MM.1S (cell line): ENCODE data around the gene FAM118B.

Source experiments
- DNase-seq: peaks from one replicate; pipeline ENCODE4 v3.0.0-alpha.2; 2015
- H2AFZ ChIP-seq: fragments of 300-600 bp; sonication (generic); 2 replicates; pipeline ENCODE4 v1.6.0; 2016; ENCODE audit warnings: antibody characterized with exemption, low read length
- H3F3A ChIP-seq: fragments of 300-600 bp; sonication (generic); 2 replicates; pipeline ENCODE4 v1.6.1; 2016; ENCODE audit warnings: mild to moderate bottlenecking, antibody characterized with exemption, low read length, moderate library complexity, mixed read lengths; ENCODE audit not compliant: insufficient read depth
- H3K27ac ChIP-seq: fragments of 300-600 bp; sonication (generic); 2 replicates; pipeline ENCODE4 v1.5.1; 2016; ENCODE audit warnings: mild to moderate bottlenecking, low read length
- H3K27me3 ChIP-seq: fragments of 300-600 bp; sonication (generic); replicated peaks from 2 replicates; pipeline ENCODE4 v1.6.0; 2016; ENCODE audit warnings: low read length; ENCODE audit not compliant: insufficient read depth
- H3K36me3 ChIP-seq: fragments of 300-600 bp; sonication (generic); replicated peaks from 2 replicates; pipeline ENCODE4 v1.6.1; 2016; ENCODE audit warnings: mild to moderate bottlenecking, low read length, mixed read lengths; ENCODE audit not compliant: insufficient read depth
- H3K4me1 ChIP-seq: fragments of 300-600 bp; sonication (generic); 2 replicates; pipeline ENCODE4 v1.6.1; 2016; ENCODE audit warnings: low read length, mixed read lengths
- H3K4me2 ChIP-seq: fragments of 300-600 bp; sonication (generic); 2 replicates; pipeline ENCODE4 v1.6.0; 2016; ENCODE audit warnings: low read depth, low read length
- H3K4me3 ChIP-seq: fragments of 300-600 bp; sonication (generic); 2 replicates; pipeline ENCODE4 v1.5.1; 2016; ENCODE audit warnings: low read length, mixed read lengths
- H3K79me2 ChIP-seq: fragments of 300-600 bp; sonication (generic); 2 replicates; pipeline ENCODE4 v1.6.1; 2016; ENCODE audit warnings: mixed run types, low read length, mixed read lengths
- H3K9ac ChIP-seq: fragments of 300-600 bp; sonication (generic); 2 replicates; pipeline ENCODE4 v1.6.1; 2016; ENCODE audit warnings: low read length, mixed read lengths
- H3K9me2 ChIP-seq: fragments of 300-600 bp; sonication (generic); replicated peaks from 2 replicates; pipeline ENCODE4 v1.6.1; 2016; ENCODE audit warnings: mild to moderate bottlenecking, low read length, mixed read lengths; ENCODE audit not compliant: insufficient read depth
- H3K9me3 ChIP-seq: fragments of 300-600 bp; sonication (generic); replicated peaks from 2 replicates; pipeline ENCODE4 v1.6.1; 2016; ENCODE audit warnings: mild to moderate bottlenecking, low read length, mixed read lengths; ENCODE audit not compliant: insufficient read depth
- H4K20me1 ChIP-seq: fragments of 300-600 bp; sonication (generic); 2 replicates; pipeline ENCODE4 v1.6.1; 2016; ENCODE audit warnings: mild to moderate bottlenecking, low read length, moderate library complexity, mixed read lengths; ENCODE audit not compliant: insufficient read depth
- CTCF ChIP-seq: fragments of 300-600 bp; sonication (generic); IDR thresholded peaks from 2 replicates; pipeline ENCODE4 v1.5.1; 2016; ENCODE audit warnings: antibody characterized with exemption, low read length, mixed read lengths
- EZH2 ChIP-seq: fragments of 300-600 bp; sonication (generic); optimal IDR thresholded peaks from 2 replicates; pipeline ENCODE3; 2017; ENCODE audit warnings: low read depth, mild to moderate bottlenecking, antibody characterized with exemption, low read length, mixed read lengths
- EZH2phosphoT487 ChIP-seq: fragments of 300-600 bp; sonication (generic); IDR thresholded peaks from 2 replicates; pipeline ENCODE4 v1.6.1; 2018; ENCODE audit warnings: antibody characterized with exemption, low read length

Gene FAM118B

GRCh38 chr11:126284829-126285228, 73.2 kb downstream of the FAM118B start:
- Histone ChIP-seq H2AFZ (no peak overlapping the region), H3K27me3 (no peaks in the 10 kb centered on the region), H3K4me1 (peaks cover 7% of the 10 kb centered on the region), H3K9me2 (no peaks in the 10 kb centered on the region), H3K79me2 (peaks cover 35% of the 10 kb centered on the region), H3F3A (peaks cover 20% of the 10 kb centered on the region), H3K9me3 (no peaks in the 10 kb centered on the region), H3K27ac (peak overlapping the region; percentile 16; the same call in 1 of the 2 replicates), H3K36me3 (no peaks in the 10 kb centered on the region), H3K4me3 (no peak overlapping the region), H4K20me1 (no peaks in the 10 kb centered on the region), H3K9ac (no peak overlapping the region), H3K4me2 (peak overlapping the region; percentile 86; the same call in 1 of the 2 replicates)
- no peak for TF ChIP-seq CTCF
- peak; percentile 87 for DNase-seq

GRCh38 chr11:126288237-126288636, 76.7 kb downstream of the FAM118B start:
- no peak for TF ChIP-seq CTCF
- no peak for TF ChIP-seq EZH2
- TF ChIP-seq EZH2phosphoT487, result no peak

GRCh38 chr11:126290887-126291286, 79.3 kb downstream of the FAM118B start:
- H3K27me3 ChIP-seq, result no peaks in the 10 kb centered on the region
- no peaks in the 10 kb centered on the region for H3K9me2 ChIP-seq
- no peaks in the 10 kb centered on the region for H3K36me3 ChIP-seq
- no peak overlapping the region for H3K27ac ChIP-seq
- DNase-seq, result no peak
- H3K9me3 ChIP-seq, result no peaks in the 10 kb centered on the region
- H3F3A ChIP-seq, result no peaks in the 10 kb centered on the region
- no peak overlapping the region for H3K4me2 ChIP-seq
- H4K20me1 ChIP-seq, result no peaks in the 10 kb centered on the region
- H3K4me3 ChIP-seq, result no peak overlapping the region
- no peak overlapping the region for H3K9ac ChIP-seq
- peaks cover 12% of the 10 kb centered on the region; the same call in 1 of the 2 replicates for H3K79me2 ChIP-seq
- H2AFZ ChIP-seq, result no peak overlapping the region
- H3K4me1 ChIP-seq, result no peaks in the 10 kb centered on the region
- TF ChIP-seq EZH2 (no peak), EZH2phosphoT487 (no peak), CTCF (no peak)

More at GRCh38 chr11:126288237-126288636, 76.7 kb downstream of the FAM118B start:
- peaks cover 12% of the 10 kb centered on the region for H3F3A ChIP-seq
- H3K4me1 ChIP-seq, result peaks cover 7% of the 10 kb centered on the region
- H3K9ac ChIP-seq, result no peak overlapping the region
- H3K79me2 ChIP-seq, result peaks cover 34% of the 10 kb centered on the region
- no peaks in the 10 kb centered on the region for H3K9me3 ChIP-seq
- no peak overlapping the region for H3K4me2 ChIP-seq
- no peaks in the 10 kb centered on the region for H3K9me2 ChIP-seq
- no peaks in the 10 kb centered on the region for H3K36me3 ChIP-seq
- no peak overlapping the region for H3K4me3 ChIP-seq
- DNase-seq, result no peak
- no peaks in the 10 kb centered on the region for H4K20me1 ChIP-seq
- H3K27ac ChIP-seq, result no peak overlapping the region
- no peaks in the 10 kb centered on the region for H3K27me3 ChIP-seq
- H2AFZ ChIP-seq, result no peak overlapping the region

GRCh38 chr11:126293726-126294125, 82.1 kb downstream of the FAM118B start:
- H3K9me2 ChIP-seq, result no peaks in the 10 kb centered on the region
- H3F3A ChIP-seq, result no peaks in the 10 kb centered on the region
- no peaks in the 10 kb centered on the region for H3K27me3 ChIP-seq
- no peak overlapping the region for H3K4me3 ChIP-seq
- no peaks in the 10 kb centered on the region for H3K79me2 ChIP-seq
- no peak overlapping the region for H3K4me2 ChIP-seq
- no peak overlapping the region for H3K27ac ChIP-seq
- DNase-seq, result no peak
- no peaks in the 10 kb centered on the region for H3K36me3 ChIP-seq
- no peak for TF ChIP-seq EZH2phosphoT487
- TF ChIP-seq EZH2, result no peak
- TF ChIP-seq CTCF, result no peak
- H3K9ac ChIP-seq, result no peak overlapping the region
- no peaks in the 10 kb centered on the region for H4K20me1 ChIP-seq
- H3K9me3 ChIP-seq, result no peaks in the 10 kb centered on the region
- no peak overlapping the region for H2AFZ ChIP-seq
- H3K4me1 ChIP-seq, result no peaks in the 10 kb centered on the region
